ENCODE results near the gene BBS2. TPM values are rescaled to one million over a fixed set of nuclear protein-coding genes. Genes with fewer than 3 reads are reported as not detected.

Gene BBS2
- total RNA-seq, 1 experiment from 2014 or later = 24.0 TPM

DNA sequence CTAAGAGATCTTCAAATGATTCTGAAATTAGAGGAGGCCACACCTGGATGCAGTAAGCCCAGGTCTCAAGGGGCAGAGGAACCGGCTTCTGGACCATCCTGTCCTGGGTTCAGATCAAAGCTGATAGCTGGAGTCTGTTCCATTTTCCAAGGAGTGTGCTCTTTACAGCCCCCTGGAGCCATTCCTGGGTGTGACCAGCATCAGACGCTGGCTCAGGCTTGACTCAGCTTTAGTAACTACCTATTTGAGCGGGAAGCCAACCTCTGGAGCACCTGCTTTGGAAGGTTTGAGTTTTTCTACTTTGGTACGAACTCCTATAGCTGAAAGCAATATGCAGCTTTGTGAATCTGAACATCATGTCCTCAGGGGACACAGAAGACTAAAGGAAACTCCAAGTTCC, 12.9 kb upstream of the BBS2 start:
- no peak for DNase-seq (ENCODE audit: low read depth, low spot score)
- no peaks in the 10 kb centered on the region for H3K27me3 ChIP-seq (ENCODE audit: control insufficient read depth, insufficient read depth, low read length)
- H3K4me1 ChIP-seq (ENCODE audit: control insufficient read depth, insufficient read depth, low read length) = no peaks in the 10 kb centered on the region
- H3K36me3 ChIP-seq (ENCODE audit: control insufficient read depth, insufficient read depth, low read length) = no peaks in the 10 kb centered on the region
- no peak overlapping the region for H3K4me3 ChIP-seq (ENCODE audit: low read depth in 2 of 2, low read length in 2 of 2)
- TF ChIP-seq, protein P1, sequence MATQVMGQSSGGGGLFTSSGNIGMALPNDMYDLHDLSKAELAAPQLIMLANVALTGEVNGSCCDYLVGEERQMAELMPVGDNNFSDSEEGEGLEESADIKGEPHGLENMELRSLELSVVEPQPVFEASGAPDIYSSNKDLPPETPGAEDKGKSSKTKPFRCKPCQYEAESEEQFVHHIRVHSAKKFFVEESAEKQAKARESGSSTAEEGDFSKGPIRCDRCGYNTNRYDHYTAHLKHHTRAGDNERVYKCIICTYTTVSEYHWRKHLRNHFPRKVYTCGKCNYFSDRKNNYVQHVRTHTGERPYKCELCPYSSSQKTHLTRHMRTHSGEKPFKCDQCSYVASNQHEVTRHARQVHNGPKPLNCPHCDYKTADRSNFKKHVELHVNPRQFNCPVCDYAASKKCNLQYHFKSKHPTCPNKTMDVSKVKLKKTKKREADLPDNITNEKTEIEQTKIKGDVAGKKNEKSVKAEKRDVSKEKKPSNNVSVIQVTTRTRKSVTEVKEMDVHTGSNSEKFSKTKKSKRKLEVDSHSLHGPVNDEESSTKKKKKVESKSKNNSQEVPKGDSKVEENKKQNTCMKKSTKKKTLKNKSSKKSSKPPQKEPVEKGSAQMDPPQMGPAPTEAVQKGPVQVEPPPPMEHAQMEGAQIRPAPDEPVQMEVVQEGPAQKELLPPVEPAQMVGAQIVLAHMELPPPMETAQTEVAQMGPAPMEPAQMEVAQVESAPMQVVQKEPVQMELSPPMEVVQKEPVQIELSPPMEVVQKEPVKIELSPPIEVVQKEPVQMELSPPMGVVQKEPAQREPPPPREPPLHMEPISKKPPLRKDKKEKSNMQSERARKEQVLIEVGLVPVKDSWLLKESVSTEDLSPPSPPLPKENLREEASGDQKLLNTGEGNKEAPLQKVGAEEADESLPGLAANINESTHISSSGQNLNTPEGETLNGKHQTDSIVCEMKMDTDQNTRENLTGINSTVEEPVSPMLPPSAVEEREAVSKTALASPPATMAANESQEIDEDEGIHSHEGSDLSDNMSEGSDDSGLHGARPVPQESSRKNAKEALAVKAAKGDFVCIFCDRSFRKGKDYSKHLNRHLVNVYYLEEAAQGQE (IDR thresholded peaks at IDR 0.05; ENCODE audit: insufficient read depth in 1 of 2, low read depth in 2 of 2, low read length in 1 of 2) = no peak
- TF ChIP-seq, protein P2, sequence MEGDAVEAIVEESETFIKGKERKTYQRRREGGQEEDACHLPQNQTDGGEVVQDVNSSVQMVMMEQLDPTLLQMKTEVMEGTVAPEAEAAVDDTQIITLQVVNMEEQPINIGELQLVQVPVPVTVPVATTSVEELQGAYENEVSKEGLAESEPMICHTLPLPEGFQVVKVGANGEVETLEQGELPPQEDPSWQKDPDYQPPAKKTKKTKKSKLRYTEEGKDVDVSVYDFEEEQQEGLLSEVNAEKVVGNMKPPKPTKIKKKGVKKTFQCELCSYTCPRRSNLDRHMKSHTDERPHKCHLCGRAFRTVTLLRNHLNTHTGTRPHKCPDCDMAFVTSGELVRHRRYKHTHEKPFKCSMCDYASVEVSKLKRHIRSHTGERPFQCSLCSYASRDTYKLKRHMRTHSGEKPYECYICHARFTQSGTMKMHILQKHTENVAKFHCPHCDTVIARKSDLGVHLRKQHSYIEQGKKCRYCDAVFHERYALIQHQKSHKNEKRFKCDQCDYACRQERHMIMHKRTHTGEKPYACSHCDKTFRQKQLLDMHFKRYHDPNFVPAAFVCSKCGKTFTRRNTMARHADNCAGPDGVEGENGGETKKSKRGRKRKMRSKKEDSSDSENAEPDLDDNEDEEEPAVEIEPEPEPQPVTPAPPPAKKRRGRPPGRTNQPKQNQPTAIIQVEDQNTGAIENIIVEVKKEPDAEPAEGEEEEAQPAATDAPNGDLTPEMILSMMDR (IDR thresholded peaks at IDR 0.05) = no peak; the same call in 1 of the 2 replicates
- TF ChIP-seq POLR2AphosphoS5 (IDR thresholded peaks at IDR 0.05; ENCODE audit: low read depth, low read length) (no peak), SIN3A (IDR thresholded peaks at IDR 0.05; ENCODE audit: borderline replicate concordance, insufficient read depth, low read depth, low read length) (no peak), TCF7L2 (IDR thresholded peaks at IDR 0.05; ENCODE audit: low read depth, low read length) (no peak)
- in situ Hi-C loops (cut with HindIII; ENCODE audit: low pct_unique_long_range_greater_than_20kb, low sequenced_read_pairs) (no loop called here), intact Hi-C loops (cut with micrococcal nuclease; ENCODE audit: unreplicated experiment) (no loop called here)
- POLR2A ChIA-PET = no interaction called here
- no peak overlapping the region for H3K27ac ChIP-seq (ENCODE audit: low read length)
- H3K9me3 ChIP-seq (ENCODE audit: control insufficient read depth, insufficient read depth, low read depth, low read length) = no peaks in the 10 kb centered on the region
- BruUV-seq (replicated peaks) = no TSS peak
- CTCF ChIA-PET = no interaction called here
- ATAC-seq = no peak

DNA sequence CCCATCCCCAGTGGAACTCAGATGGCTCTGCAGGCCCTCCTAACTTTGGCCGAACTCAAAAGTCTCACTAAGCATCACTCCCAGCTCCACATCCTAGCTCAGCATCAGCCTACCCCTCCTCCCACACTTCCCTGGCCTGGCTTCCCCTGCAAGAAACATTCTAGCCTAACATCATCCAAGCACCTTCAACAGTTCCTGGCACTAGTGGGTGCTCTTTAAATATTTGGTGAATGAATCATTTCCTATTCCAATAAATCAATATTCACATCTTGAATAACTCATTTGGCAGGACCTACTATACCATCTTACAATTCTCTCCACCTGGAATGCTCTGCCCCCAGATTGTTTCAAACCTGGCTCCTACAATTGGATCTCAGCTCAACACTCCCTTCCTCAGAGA, 11.0 kb upstream of the BBS2 start:
- intact Hi-C loops (cut with micrococcal nuclease; ENCODE audit: unreplicated experiment) = no loop called here
- POLR2A ChIA-PET = no interaction called here
- Histone ChIP-seq H3K4me1 (ENCODE audit: control insufficient read depth, insufficient read depth, low read length) (no peaks in the 10 kb centered on the region), H3K4me3 (ENCODE audit: low read depth in 2 of 2, low read length in 2 of 2) (no peak overlapping the region), H3K36me3 (ENCODE audit: control insufficient read depth, insufficient read depth, low read length) (no peaks in the 10 kb centered on the region), H3K27ac (ENCODE audit: low read length) (no peak overlapping the region), H3K27me3 (ENCODE audit: control insufficient read depth, insufficient read depth, low read length) (no peaks in the 10 kb centered on the region), H3K9me3 (ENCODE audit: control insufficient read depth, insufficient read depth, low read depth, low read length) (no peaks in the 10 kb centered on the region)
- ATAC-seq (no peak), DNase-seq (ENCODE audit: low read depth, low spot score) (no peak)
- TF ChIP-seq, protein P1 (IDR thresholded peaks at IDR 0.05; ENCODE audit: insufficient read depth in 1 of 2, low read depth in 2 of 2, low read length in 1 of 2) = no peak
- TF ChIP-seq, protein P2 (IDR thresholded peaks at IDR 0.05) = no peak
- no peak for TF ChIP-seq SIN3A (IDR thresholded peaks at IDR 0.05; ENCODE audit: borderline replicate concordance, insufficient read depth, low read depth, low read length)
- no peak for TF ChIP-seq TCF7L2 (IDR thresholded peaks at IDR 0.05; ENCODE audit: low read depth, low read length)
- no peak for TF ChIP-seq POLR2AphosphoS5 (IDR thresholded peaks at IDR 0.05; ENCODE audit: low read depth, low read length)
- BruUV-seq (replicated peaks) = no TSS peak
- CTCF ChIA-PET = interaction anchor here (0.6 kb wide), 1 partner anchor 57 kb away, joined by 3 read pairs; no protein-coding TSS in a partner anchor
- in situ Hi-C loops (cut with HindIII; ENCODE audit: low pct_unique_long_range_greater_than_20kb, low sequenced_read_pairs) = no loop called here
